Heart left ventricle (tissue), 13 donors: ENCODE data around the gene COL20A1.

Experiments used
- CTCF ChIP-seq, 12 donors: fragments of 200-600 bp; sonication (generic) in 4 of 12; IDR thresholded peaks; one replicate each; pipeline versions ENCODE4 v1.5.0 to v1.8.0; 2018 to 2022; ENCODE audit warnings: antibody characterized with exemption in 12 of 12, mild to moderate bottlenecking in 5 of 12
- POLR2A ChIP-seq, 2 donors: fragments of 450-650 bp; IDR thresholded peaks; one replicate each; pipeline ENCODE4 v1.6.1; 2017; ENCODE audit warnings: antibody characterized with exemption in 2 of 2, mild to moderate bottlenecking in 2 of 2, moderate library complexity in 2 of 2
- donor health status: ischemic (EF 13 %, LVEDD 7.1; RV severe dilation, severe dysfunction).
- donor health status: DM: no; HTN: yes; CAD: no.
- donor health status: DM: no; HTN: no; CAD: no.
- donor health status: ischemic (EF 25% LVEDD 6.9; RV normal size, moderate dysfunction).
- donor health status: ischemic (EF 25% LVEDD 5.7; RV mildly dilated, moderate dysfunction).
- donor health status: ischemic (EF 35%, LVEDD 5.7; RV mildly dilated, moderate dysfunction).
- donor health status: nonischemic (EF 11% LVEDD 7.7; RV severe dilation, severe dysfunction).
- donor health status: DM: yes; HTN: yes; CAD: no.
- donor health status: PGD.
- donor health status: ischemic (EF 29% LVEDD 5.4; RV normal size, mild dysfunction).
- donor health status: nonischemic (EF 23%, LVEDD 6.1; RV moderate dilation, normal function).

- TF ChIP-seq CTCF (IDR thresholded peaks at IDR 0.05) (no peak), POLR2A (IDR thresholded peaks at IDR 0.05) (no peak)
Measured at GRCh38 chr20:63351326-63351700, 58.3 kb downstream of the COL20A1 start.
